PC-3 (cell line): Measurements from ENCODE around the gene C2orf78. TPM values are rescaled to one million over a fixed set of nuclear protein-coding genes. Genes with fewer than 3 reads are reported as not detected.
A peak's percentile ranks its signal among the peaks of the same experiment; 100 is the strongest.

Source experiments
- ATAC-seq: fragments of 200-7000 bp; cut with Tn5 transposase; 2 replicates; pipeline ENCODE4 v1.9.1; 2020; ENCODE audit warnings: mild to moderate bottlenecking, moderate library complexity
- BruUV-seq: library from RNA; stranded (reverse); fragments of 400-500 nt; replicated peaks from 2 replicates; lab custom pipeline; 2021; lab: Mats Ljungman, UMichigan
- CTCF ChIA-PET: fragments of 300-600 bp; sonication (Branson Sonifier 250); formaldehyde crosslinking; loops from one replicate; lab custom pipeline; 2022; ENCODE audit warnings: antibody characterized with exemption; lab: Charles Lee
- POLR2A ChIA-PET: fragments of 300-600 bp; sonication (Branson Sonifier 250); formaldehyde crosslinking; loops from one replicate; lab custom pipeline; 2022; ENCODE audit warnings: antibody characterized with exemption; ENCODE audit not compliant: unreplicated experiment; lab: Charles Lee
- DNase-seq: peaks from one replicate; pipeline ENCODE4 v3.0.0-alpha.2; 2015
- H2AFZ ChIP-seq: fragments of 300-600 bp; sonication (generic); 2 replicates; pipeline ENCODE4 v1.6.0; 2016; ENCODE audit warnings: antibody characterized with exemption, low read length
- H3F3A ChIP-seq: fragments of 300-600 bp; sonication (generic); one replicate; pipeline ENCODE4 v1.6.0; 2017; ENCODE audit warnings: antibody characterized with exemption, low read length, control low read depth, mild to moderate bottlenecking; ENCODE audit not compliant: unreplicated experiment
- H3K27ac ChIP-seq: fragments of 300-600 bp; sonication (generic); 2 replicates; pipeline ENCODE4 v1.5.1; 2016; ENCODE audit warnings: mild to moderate bottlenecking, low read length
- H3K27me3 ChIP-seq: fragments of 300-600 bp; sonication (generic); 2 replicates; pipeline ENCODE4 v1.6.1; 2016; ENCODE audit warnings: low read length, mixed read lengths
- H3K36me3 ChIP-seq: fragments of 300-600 bp; sonication (generic); 2 replicates; pipeline ENCODE4 v1.6.1; 2016; ENCODE audit warnings: low read depth, mixed run types, low read length, mixed read lengths
- H3K4me1 ChIP-seq: fragments of 300-600 bp; sonication (generic); 2 replicates; pipeline ENCODE4 v1.5.1; 2016; ENCODE audit warnings: low read length; ENCODE audit not compliant: insufficient read depth
- H3K4me2 ChIP-seq: fragments of 300-600 bp; sonication (generic); 2 replicates; pipeline ENCODE4 v1.6.0; 2016; ENCODE audit warnings: low read length
- H3K4me3 ChIP-seq: fragments of 300-600 bp; sonication (generic); 2 replicates; pipeline ENCODE4 v1.5.1; 2016; ENCODE audit warnings: mild to moderate bottlenecking, low read length, mixed read lengths
- H3K79me2 ChIP-seq: fragments of 300-600 bp; sonication (generic); 2 replicates; pipeline ENCODE4 v1.6.1; 2017; ENCODE audit warnings: low read length, mixed read lengths
- H3K9ac ChIP-seq: fragments of 300-600 bp; sonication (generic); 2 replicates; pipeline ENCODE4 v1.6.0; 2016; ENCODE audit warnings: mild to moderate bottlenecking, low read length
- H3K9me2 ChIP-seq: fragments of 300-600 bp; sonication (generic); replicated peaks from 2 replicates; pipeline ENCODE4 v1.6.1; 2016; ENCODE audit warnings: mixed run types, low read length, mixed read lengths
- H3K9me3 ChIP-seq: fragments of 300-600 bp; sonication (generic); 2 replicates; pipeline ENCODE4 v1.6.1; 2016; ENCODE audit warnings: low read length, mixed read lengths
- H4K20me1 ChIP-seq: fragments of 300-600 bp; sonication (generic); 2 replicates; pipeline ENCODE4 v1.6.1; 2016; ENCODE audit warnings: low read length, mixed read lengths
- CTCF ChIP-seq: fragments of 300-600 bp; sonication (generic); conservative IDR thresholded peaks from 2 replicates; pipeline ENCODE4 v1.5.1; 2017; ENCODE audit warnings: antibody characterized with exemption, low read depth, mild to moderate bottlenecking, low read length
- EZH2 ChIP-seq: fragments of 300-600 bp; sonication (generic); IDR thresholded peaks from one replicate; pipeline ENCODE4 v1.6.1; 2017; ENCODE audit warnings: antibody characterized with exemption, mild to moderate bottlenecking, low read length; ENCODE audit not compliant: unreplicated experiment
- EZH2phosphoT487 ChIP-seq: fragments of 300-600 bp; sonication (generic); IDR thresholded peaks from 2 replicates; pipeline ENCODE4 v1.6.1; 2018; ENCODE audit warnings: mild to moderate bottlenecking, antibody characterized with exemption, low read length, borderline replicate concordance
- intact Hi-C: fragments of 100-400 bp; cut with micrococcal nuclease; formaldehyde crosslinking; loops from 2 replicates; pipeline ENCODE4 v1.9.0; 2023
- total RNA-seq: library from RNA; depleted of rRNA; stranded (reverse); fragments of >200 nt; gene quantifications from 2 replicates; pipeline ENCODE4 v1.2.3, GENCODE V29; 2014

The C2orf78 gene
- total RNA-seq, 1 experiment from 2014 or later = not detected

DNA sequence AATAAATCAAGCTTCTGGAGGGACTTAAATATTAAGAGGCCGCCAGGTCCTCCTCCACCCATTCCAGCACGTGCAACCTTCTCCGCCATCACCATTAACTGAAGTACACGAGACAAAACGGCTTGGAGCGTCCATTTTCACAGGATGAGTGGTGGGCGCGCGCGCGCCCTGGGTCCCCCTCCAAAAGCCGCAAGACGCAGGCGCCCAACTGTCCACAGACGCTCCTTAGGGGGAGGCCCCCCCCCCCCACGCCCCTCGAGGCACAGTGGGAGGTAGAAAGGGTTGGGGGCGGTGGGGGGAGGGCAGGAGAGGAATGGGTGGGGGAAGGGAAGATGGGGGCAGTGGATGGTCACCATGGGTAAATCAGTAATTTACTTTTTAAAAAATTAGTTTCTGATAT, 34.3 kb downstream of the C2orf78 start:
- no peaks in the 10 kb centered on the region for H4K20me1 ChIP-seq
- H3K79me2 ChIP-seq = no peaks in the 10 kb centered on the region
- no peak for DNase-seq
- no peak overlapping the region for H3K9ac ChIP-seq
- POLR2A ChIA-PET = no interaction called here
- H3K36me3 ChIP-seq = no peaks in the 10 kb centered on the region
- CTCF ChIA-PET = no interaction called here
- H3K4me1 ChIP-seq = peaks cover 16% of the 10 kb centered on the region
- no peak for ATAC-seq
- intact Hi-C loops = no loop called here
- H3F3A ChIP-seq = peaks cover 5% of the 10 kb centered on the region
- no peaks in the 10 kb centered on the region for H3K9me3 ChIP-seq
- H3K27ac ChIP-seq = no peak overlapping the region
- no peak for TF ChIP-seq EZH2
- no peak for TF ChIP-seq EZH2phosphoT487
- TF ChIP-seq CTCF = no peak
- no peak overlapping the region for H3K4me3 ChIP-seq
- H3K4me2 ChIP-seq = no peak overlapping the region
- H3K9me2 ChIP-seq = 0 out of 2 replicates have a peak, but pooled peaks cover 2% of the 10 kb centered on the region
- no TSS peak for BruUV-seq
- H2AFZ ChIP-seq = no peak overlapping the region
- no peaks in the 10 kb centered on the region for H3K27me3 ChIP-seq

DNA sequence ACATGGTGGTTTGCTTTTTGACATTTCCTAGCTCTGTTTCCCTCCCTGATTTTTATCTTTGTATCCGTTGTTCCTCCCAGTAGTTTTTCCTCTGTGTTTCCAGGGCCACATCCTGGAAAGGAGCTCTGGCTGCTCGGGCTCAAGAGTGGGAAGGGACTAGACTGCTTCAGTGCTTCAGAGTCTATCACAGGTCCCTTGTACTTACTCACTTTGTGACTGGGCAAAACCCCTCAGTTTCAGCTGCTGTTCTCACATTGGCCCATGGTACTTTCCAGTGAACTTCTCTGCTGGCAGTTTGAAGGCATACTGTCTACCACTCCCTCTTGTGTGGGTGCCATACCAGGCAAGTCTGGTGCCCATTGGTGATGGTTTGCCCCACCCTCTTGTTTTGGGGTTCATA, 37.2 kb downstream of the C2orf78 start:
- no peak overlapping the region for H3K4me2 ChIP-seq
- no peak overlapping the region for H3K27ac ChIP-seq
- no peak overlapping the region for H3K9ac ChIP-seq
- H3F3A ChIP-seq = peaks cover 5% of the 10 kb centered on the region
- TF ChIP-seq EZH2 (no peak), CTCF (no peak), EZH2phosphoT487 (no peak)
- no peaks in the 10 kb centered on the region for H4K20me1 ChIP-seq
- intact Hi-C loops = no loop called here
- peaks cover 33% of the 10 kb centered on the region for H3K4me1 ChIP-seq
- POLR2A ChIA-PET = no interaction called here
- H3K9me2 ChIP-seq = 0 out of 2 replicates have a peak, but pooled peaks cover 2% of the 10 kb centered on the region
- DNase-seq = no peak
- H3K9me3 ChIP-seq = no peaks in the 10 kb centered on the region
- CTCF ChIA-PET = no interaction called here
- no peak overlapping the region for H2AFZ ChIP-seq
- no peak overlapping the region for H3K4me3 ChIP-seq
- ATAC-seq = no peak
- no peaks in the 10 kb centered on the region for H3K27me3 ChIP-seq
- no TSS peak for BruUV-seq
- no peaks in the 10 kb centered on the region for H3K79me2 ChIP-seq
- H3K36me3 ChIP-seq = no peaks in the 10 kb centered on the region

- H3K4me2 ChIP-seq = no peak overlapping the region
- no peak overlapping the region for H3K9ac ChIP-seq
- POLR2A ChIA-PET = no interaction called here
- peak overlapping the region; percentile 94; the same call in 1 of the 2 replicates for H3K27ac ChIP-seq
- 0 out of 2 replicates have a peak, but pooled peaks cover 2% of the 10 kb centered on the region for H3K9me2 ChIP-seq
- H3K9me3 ChIP-seq = no peaks in the 10 kb centered on the region
- intact Hi-C loops = loop anchor here (2.0 kb wide), 1 partner anchor 47 kb away; no protein-coding TSS in a partner anchor
- peaks cover 5% of the 10 kb centered on the region for H3F3A ChIP-seq
- no peaks in the 10 kb centered on the region for H3K27me3 ChIP-seq
- H3K36me3 ChIP-seq = no peaks in the 10 kb centered on the region
- BruUV-seq = no TSS peak
- CTCF ChIA-PET = interaction anchor here (0.7 kb wide), 1 partner anchor 259 kb away, joined by 5 read pairs; no protein-coding TSS in a partner anchor
- no peak overlapping the region for H2AFZ ChIP-seq
- H3K4me1 ChIP-seq = peaks cover 33% of the 10 kb centered on the region
- H4K20me1 ChIP-seq = no peaks in the 10 kb centered on the region
- DNase-seq = no peak
- H3K4me3 ChIP-seq = no peak overlapping the region
- ATAC-seq = no peak
- no peak for TF ChIP-seq EZH2
- no peak for TF ChIP-seq EZH2phosphoT487
- no peak for TF ChIP-seq CTCF
- no peaks in the 10 kb centered on the region for H3K79me2 ChIP-seq
Observed at GRCh38 chr2:73821669-73822068, 37.7 kb downstream of the C2orf78 start.
